Measurements from ENCODE around the gene MRM3.
"Not testable (repeated sequence)": the region's sequence is repeated elsewhere in the genome, so short reads cannot be mapped to it uniquely, and the experiment has no call there.

The MRM3 gene

DNA sequence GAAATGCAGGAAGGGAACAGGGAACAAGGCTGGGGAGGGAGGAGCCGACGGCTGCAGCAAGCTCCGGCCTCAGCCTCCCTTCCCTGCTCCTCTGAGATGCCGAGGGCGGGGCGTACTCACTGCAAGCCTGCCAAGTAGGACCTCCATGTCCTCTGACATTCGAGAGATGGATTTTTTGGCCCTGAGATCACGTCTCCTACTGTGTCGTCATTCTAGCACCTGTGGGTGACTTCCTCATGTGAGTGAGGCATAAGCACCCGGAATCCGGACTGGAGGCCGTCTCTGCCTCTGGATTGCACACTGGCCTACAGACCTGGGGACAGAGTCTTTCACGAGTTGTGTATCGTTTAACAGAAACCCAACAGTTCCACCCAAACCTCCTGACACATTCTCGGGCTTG is 14.5 kb downstream of the MRM3 start:
- no peak for DNase-seq (ENCODE audit: low read depth)

DNA sequence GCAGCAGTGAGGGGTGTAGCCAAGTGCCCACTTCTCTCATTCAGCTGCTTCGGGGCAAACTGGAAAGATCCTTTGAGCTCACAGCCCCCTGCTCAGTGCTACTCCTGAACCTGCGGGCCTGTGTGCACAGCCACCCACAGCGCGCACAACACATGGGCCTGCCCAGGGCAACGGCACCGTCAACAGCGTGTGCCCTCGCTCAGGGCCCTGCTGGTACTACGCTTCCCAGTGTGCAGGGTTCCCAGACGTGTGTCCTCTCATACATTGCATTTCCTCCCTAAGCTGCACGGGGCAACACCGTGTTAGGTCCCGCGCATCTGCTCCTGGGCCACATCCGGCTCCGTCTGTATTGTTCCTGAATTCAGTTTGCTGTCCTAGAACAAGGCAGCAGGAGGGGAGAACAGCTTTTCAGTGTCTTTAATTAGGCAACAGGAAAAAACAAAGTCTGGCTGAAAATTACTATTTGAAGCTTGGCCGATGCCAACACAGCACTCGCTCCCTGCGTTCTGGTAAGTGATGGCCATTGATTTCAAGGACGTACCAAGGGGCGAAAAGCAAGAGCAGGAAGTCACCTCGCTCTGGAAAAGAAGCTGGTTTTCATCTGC is 15.2 kb downstream of the MRM3 start:
- no peak for DNase-seq (ENCODE audit: low read depth)

DNA sequence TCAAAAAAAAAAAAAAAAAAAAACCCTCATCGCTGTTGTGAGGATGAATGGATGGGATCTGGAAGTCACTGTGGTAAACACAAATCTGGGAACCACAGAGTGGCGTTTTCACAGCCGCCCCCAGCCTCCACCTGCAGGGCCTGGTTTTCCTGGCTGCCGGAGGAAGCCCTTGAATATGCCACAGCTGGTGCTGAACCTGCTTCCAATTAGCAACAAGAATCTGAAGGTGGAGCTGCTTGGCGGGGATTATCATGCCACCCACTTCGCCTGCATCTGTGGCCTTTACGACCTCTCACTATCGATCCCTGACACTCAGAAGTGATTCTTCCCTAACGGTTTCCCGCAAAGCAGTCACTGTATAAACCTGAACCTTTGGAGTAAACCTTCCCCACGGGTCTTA is 16.1 kb downstream of the MRM3 start:
- DNase-seq (ENCODE audit: low read depth), result no peak

DNA sequence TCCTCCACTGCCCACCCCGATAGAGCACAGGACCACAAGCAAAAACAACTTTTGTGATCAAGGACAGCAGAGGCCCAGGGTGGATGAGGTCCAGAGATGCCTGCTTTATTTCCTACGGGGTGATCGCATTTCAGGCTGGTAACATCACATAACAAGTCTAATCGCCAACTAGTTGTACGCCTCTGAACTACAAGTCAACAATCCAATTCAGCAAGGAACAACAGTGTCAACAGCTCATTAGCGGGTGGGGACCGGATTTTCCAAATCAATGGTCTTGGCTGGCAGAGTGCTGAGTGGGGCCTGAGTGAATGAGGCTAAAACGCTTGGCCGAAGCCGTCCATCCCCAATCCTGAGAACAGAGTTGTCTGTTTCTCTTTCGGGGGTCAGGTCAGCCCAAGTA is 17.1 kb downstream of the MRM3 start:
- no peak for DNase-seq (ENCODE audit: low read depth)

DNA sequence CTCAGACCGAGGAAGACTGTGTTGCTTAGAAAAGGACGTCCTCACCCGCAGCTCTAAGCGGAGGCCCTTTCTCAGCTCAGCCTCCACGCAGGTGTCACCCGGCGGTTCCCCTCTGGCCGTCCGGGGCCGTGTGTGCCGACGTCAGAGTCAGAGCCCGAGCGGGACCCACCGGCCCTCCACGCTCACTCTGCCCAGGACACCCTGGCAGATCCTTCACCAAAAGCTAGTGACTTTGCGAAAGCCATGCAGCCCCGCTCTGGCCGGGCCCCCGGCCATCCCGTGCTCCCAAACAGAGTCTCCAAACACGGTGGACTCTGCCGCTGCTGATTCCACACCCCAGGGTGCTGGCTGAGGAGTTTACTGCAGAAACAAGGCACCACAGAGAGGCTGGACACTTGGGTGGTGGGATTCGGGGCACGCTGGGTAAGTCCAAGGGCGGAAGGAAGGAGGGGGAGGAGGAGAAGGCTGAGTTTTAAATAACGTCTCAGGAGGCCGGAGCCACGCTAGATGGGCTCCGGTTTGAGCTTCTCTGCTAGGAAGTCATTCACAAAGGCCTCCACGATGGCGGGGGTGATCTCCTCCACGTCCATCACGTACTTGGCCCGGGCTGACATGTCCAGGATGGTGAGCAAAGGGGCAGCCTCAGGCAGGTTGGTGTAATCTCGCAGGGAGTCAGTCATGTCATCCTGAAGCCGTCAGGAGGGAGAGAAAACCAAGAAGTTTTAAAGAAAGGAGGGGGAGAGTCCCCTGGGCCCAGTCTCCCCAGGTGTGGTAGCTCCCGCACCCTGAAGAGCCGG is 18.5 kb downstream of the MRM3 start:
- DNase-seq (ENCODE audit: low read depth), result no peak

DNA sequence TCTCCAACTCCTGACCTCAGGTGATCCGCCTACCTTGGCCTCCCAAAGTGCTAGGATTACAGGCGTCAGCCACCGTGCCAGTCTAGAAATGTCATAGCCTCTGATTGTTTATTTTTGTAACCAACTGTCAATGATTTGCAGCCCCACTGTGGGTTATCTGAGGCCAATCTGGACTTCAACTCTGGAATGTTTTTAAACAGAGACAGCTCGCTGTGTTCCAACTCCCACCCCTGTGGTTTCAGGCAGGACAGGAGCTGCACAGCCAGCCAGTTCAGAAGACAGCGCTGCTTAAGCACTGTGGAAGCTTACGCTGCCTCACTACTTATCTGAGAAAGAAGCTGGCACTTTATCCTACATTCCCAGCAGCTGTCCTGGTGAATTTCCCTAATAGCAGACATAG is 19.5 kb downstream of the MRM3 start:
- no peak for DNase-seq (ENCODE audit: low read depth)

DNA sequence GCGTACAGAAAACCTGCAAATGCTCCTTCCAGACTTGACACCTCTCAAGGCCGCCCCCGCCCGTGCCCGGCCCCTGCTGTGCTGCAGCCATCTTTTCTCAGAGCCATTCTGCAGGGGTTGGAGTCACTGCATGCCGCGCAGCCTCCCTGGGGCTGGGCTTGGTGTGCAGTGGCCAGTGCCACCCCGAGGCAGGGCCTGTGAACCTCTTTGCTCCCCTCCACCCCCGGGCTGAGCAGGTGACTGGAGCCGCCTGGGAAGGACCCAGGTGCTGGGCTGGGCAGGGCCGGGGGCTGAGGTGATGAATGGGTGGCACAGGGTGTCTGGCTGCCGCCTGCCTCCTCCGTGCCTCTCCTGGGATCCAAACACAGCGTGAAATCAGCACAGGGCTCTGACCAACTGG is 20.3 kb downstream of the MRM3 start:
- no peak for DNase-seq (ENCODE audit: low read depth)

DNA sequence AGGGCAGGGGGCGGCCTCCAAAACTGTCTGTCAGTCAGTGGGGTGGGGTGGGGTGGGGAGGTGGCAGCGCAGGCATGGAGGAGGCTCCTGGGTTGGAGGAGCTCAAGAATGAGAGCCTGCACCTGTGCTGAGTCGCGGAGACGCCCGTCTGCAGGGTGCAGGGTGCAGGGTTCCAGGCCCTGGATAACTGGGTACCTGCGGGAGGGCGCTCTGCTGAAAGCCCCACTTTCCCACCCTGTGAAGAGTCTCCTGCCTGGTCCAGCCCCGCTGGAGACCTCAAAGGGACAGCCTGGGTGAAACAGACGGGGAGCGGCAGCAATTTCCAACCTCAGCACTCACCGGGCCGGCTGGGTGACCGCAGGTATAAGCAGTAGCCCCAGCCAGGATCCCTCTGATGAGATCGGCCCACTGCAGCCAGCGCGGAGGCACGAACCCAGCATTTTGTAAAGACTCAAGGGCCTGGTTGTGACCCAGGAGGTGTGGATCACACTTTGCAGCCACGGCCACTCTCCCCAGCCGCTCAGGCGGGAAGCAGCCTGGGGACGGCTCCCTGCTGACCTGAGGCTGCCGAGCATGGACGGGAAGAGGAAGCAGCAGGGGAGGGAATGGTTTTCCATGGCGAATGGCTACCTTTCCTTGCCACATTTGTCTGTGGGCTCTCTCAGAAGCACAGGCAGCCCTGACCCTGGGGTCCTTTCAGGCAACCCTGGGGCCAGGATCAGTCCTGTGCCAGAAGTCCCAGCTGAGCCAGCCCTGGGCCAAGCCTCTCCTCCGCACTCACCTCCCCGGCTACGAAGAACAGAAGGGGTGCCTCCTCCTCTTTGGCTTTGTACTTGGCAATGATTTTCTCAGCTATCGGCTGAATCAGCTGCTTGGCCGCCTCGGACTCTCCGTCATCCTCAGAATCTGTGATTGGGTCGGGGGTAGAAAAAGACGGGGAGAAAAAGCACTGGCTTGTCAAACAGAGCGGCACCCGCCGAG is 21.0 kb downstream of the MRM3 start:
- no peak for DNase-seq (ENCODE audit: low read depth)

DNA sequence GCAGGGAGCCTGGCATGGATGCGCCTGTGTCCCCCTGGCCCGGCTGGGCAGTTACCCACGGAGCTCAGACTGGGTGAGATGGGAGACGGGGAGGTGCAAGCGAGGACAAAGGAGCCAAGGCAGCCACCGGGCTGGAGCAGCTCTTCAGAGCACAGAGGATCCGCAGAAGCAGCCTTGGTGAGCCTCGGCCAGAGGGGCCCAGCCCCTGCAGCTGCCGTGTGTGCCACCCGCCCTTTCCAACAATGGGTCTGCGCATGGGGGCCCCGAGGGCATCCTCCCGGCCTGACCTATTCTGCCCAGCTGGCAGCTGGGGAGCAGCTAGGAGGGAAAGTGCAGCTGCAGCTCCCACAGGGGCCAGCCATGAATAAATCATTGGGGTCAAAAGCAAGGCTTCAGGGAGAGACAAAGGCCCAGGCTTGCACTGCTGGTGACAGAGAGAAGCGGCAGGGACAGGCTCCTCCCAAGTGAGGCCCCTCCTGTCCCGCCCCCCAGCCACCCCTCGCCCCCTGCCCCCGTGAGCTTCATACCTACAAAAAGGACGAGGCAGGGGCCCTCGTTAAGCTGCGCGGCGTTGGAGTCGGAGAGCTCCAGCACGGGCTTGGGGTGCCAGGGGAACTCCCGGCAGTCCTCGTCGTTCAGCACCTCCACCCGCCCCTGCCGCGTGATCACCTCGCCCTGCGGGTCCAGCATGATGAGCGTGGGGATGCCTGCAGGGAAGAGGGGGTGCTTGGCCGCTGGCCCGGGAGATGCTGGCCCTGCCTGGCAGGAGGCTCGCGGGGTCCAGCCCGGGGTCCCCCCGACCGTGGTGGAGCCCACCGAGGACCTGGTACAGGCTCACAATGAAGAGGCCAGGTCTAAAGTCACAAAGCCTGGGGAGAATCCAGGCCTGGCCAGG is 22.6 kb downstream of the MRM3 start:
- DNase-seq (ENCODE audit: low read depth), result no peak

DNA sequence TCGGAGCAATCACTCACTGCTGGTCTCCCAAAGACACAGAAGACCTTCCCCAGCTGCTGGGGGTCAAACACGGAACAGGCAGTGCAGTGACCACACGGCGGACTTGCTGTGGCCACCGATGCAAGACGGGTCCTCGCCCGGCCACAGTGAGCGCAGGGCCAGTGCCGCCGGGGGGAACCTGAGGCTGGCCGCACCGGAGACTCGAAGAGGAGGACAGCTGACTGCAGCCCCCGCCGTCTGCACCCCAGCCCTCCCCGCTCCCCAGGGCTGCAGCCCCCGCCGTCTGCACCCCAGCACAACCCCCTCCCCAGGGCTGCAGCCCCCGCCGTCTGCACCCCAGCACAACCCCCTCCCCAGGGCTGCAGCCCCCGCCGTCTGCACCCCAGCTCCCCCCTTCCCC is 23.7 kb downstream of the MRM3 start:
- DNase-seq (ENCODE audit: low read depth), result not testable (repeated sequence)

DNA sequence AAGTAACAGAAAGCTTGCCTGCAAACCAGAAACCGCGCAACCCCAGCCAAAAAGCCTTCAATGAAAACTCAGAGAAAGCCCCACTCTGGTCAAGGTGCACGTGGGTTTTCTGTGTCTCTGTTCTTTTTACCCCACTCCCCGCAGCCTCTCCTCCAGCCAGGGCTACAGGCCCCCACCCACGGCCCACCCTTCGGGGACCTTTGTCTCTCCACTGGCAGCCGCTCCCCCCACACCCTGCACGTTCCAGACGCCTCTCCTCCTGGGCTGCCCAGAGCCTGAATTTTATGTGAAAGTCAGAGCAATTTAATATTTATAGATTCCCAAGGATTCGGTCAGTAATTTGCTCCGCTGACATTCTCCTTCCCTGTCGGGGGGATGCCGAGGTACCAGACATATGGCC is 24.2 kb downstream of the MRM3 start:
- no peak for DNase-seq (ENCODE audit: low read depth)

DNA sequence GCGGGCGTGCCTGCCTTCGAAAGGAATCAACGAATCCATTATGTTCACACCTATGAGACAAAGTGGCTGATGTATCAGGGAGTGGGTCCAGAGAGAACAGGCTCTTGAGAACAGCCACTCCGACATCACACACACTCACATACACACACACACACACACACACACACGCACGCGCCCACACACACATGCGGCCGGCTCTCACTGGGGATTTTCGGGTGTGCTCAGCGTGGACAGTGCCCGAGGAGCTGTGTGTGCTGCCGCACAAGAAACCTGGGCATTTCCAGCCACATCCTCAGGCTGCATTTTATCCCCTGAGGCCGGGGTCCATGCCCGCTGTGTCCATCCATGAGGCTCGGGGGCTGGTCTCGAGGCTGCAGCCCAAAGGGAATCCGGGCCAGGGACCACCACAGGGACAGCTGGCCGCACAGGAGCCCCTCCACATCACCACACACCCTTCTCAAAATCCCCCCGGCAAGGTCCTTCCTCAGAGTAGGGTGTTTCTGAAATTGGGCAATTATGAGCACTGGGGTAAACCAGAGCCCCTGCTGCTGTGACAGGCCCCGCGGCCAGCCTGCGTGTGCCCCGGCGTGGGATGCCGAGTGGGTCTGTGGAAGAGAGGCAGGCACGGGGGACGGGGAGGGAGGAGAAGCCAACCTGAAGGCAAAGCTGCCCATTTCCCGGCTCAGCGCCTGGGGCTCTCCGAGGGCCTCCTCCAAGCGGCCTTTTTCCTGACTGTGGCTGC is 24.8 kb downstream of the MRM3 start:
- DNase-seq (ENCODE audit: low read depth), result no peak

DNA sequence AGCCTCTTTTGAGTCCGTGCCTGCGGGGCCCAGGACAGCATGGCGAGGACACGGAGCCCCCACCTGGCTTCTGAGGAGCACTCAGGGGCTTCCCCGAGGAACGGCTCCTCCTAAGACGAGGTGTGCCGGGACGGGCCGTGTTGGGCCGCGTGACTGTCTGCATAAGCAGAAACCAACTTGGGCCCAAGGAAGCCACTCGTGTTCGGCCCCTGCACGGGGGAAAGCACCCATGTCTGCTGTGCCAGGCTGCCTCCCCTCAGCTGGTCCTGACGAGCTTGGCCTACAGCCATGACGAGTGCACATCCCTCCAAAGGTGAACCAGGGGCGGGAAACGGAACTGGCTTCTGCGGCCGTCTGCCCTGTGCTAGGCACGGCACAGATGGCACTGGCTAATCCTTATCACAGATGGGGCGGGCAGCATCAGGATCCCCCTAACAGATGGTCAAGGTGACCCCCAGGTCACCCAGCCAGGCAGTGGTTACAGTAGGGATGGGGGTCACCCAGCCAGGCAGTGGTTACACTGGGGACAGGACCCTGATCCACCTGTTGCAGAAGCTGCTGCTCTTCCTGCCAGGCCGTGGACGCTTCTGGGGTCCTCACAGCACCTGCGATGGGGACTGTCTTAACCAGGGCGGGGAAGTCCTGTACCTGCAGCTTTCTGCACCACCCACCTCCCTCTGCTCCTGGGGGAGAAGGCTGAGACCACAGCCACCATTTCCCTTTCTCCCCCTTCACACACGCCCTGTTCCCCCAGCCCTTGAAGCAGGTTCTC is 25.6 kb downstream of the MRM3 start:
- no peak for DNase-seq (ENCODE audit: low read depth)

DNA sequence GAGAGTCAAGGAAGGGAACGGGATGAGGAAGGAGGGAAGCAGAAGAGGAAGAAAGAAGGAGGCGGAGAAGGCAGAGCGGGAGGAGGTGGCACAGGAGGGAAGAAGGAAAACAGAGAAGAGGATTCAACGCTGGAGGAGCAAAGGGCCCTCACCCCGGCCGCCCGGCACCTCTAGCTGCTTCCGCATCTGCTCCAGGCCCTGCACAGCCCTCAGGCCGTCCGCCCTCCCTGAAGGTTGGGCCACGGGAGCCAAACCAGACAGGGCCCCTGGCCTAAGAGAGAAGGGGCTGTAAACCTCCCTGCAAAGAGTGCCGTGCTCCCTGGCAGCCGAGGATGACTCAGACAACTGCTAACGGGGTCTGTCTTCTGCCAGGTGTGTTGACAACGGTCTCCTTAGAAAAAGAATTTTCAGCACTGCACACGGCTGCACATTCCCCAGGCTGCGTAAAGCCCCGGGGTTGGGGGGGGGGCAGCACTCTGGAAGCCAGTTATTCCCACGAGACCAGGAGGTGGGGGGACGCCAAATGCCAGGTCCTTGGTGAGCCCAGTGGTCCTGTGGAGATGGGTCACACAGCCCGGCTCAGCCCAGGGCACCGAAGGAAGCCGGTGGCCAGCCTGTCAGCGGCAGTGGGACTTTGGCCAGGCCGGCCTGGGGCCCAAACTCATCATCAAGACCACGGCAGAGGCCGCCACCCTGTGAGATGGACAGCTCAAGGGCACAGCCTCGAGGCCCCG is 29.1 kb downstream of the MRM3 start:
- DNase-seq (ENCODE audit: low read depth), result no peak

DNA sequence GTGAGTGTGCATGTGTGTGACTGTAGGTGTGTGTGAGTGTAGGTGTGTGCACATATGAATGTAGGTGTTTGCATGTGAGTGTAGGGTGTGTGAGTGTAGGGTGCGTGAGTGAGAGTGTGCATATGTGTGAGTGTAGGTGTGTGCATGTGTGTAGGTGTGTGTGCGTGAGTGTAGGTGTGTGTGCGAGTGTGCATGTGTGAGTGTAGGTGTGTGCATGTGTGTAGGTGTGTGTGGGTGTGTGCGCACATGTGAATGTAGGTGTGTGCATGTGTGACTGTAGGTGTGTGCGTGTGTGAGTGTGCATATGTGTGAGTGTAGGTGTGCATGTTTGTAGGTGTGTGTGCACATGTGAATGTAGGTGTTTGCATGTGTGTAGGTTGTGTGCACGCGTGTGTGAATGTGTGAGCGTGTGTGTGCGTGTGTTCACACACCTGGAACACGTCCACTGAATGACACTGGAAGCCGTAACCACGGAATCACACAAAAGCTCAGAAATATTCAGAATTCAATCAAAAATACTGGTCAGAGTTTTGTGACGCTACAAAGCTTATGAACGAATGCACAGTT is 30.6 kb downstream of the MRM3 start:
- no peak for DNase-seq (ENCODE audit: low read depth)

DNA sequence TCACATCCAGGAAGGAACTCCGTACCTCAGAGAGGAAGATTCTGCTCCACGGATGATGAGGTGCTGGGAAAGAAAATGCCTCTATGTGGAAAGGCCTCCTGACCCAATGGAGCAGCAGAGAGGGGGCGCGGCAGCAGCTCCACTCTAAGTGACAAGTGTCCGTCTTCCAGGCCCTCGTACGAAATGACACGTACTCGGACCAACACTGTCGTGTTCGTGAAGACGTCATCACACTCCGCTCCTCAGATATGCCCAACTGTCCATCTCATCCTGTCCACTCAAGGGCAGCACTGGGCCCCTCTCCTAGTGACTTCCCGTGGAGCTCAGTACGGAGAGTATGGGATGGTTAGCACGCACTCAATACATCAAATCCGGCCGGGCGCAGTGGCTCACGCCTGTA is 32.2 kb downstream of the MRM3 start:
- no peak for DNase-seq (ENCODE audit: low read depth)

DNA sequence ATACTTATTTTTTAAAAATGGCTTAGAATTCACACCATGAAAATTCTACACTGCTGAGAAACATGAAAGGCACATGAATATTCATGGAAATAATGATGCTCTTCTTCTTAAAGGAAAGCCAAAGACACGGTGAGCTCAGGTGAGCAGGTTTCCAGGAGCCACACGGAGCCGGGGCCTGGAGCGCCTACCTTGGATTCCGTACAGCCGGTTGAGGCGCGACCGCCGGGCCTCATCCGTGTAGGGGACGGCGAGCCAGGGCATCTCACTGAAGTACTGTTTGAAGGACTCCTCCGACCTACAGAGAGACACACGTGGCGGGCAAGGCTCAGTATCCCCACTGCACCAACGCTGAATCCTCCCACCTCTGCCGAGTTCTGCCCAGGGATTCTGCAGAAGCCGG is 37.1 kb downstream of the MRM3 start:
- DNase-seq (ENCODE audit: low read depth), result no peak

DNA sequence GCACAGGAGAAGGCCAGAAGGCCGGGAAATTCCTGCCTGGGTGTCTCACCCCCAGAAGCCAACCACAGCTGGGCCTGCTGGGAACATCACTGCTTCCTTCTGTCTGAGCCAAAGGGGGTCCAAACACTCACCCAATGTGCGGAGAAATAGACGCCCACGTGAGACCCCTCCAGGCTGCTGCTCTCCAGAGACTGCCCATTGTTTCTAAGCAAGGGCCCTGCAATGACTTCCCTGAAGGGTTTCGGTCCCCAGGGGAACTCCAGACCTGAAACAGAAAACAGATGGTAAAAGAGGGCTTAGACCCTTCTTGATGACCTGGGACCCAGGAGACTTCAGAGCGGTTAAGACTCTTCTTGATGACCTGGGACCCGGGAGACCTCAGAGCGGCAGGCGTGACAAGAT is 41.3 kb downstream of the MRM3 start:
- no peak for DNase-seq (ENCODE audit: low read depth)

DNA sequence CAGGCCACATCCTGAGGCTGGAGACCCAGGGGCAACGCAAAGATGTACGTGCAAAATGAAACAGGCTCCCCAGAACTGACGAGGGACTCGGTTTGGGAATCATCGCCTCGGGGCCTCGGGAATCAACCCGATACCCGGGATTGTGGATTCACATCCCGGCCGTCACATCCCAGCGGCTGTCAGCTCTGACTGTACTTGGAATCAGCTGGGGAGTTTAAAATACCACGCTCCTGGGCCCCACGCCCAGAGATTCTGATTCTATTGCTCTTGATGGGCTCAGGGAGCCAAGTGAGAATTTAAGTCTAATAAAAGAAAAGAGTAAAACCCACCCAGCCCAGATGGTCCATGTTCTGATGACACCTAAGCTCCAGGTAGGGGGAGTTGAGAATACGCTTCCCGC is 42.2 kb downstream of the MRM3 start:
- DNase-seq (ENCODE audit: low read depth), result no peak

Data from activated T-helper 1 cell treated with Interleukin-2 at 50 U/mL for 16 hours (primary cell).